COLO668 (cell line): Measurements from ENCODE around the gene SLC33A1.
A peak's percentile ranks its signal among the peaks of the same experiment; 100 is the strongest.

Experiments
- DNase-seq: peaks from one replicate; lab custom pipeline; 2025; ENCODE audit not compliant: unreplicated experiment; lab: John Stamatoyannopoulos, UW

Gene SLC33A1

DNA sequence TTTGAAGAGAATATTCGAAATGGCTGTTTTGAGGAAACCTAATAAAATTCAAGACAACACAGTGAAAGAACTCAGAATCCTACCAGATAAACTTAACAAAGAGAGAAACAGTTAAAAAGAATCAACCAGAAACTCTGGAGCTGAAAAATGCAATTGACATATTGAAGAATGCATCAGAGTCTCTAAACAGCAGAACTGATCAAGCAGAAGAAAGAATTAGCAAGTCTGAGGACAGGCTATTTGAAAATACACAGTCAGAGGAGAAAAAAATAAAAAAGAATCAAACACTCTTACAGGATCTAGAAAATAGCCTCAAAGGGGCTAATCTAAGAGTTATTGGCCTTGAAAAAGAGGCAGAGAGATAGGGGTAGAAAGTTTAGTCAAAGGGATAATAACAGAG, 61.7 kb downstream of the SLC33A1 start:
- DNase-seq, result no peak

DNA sequence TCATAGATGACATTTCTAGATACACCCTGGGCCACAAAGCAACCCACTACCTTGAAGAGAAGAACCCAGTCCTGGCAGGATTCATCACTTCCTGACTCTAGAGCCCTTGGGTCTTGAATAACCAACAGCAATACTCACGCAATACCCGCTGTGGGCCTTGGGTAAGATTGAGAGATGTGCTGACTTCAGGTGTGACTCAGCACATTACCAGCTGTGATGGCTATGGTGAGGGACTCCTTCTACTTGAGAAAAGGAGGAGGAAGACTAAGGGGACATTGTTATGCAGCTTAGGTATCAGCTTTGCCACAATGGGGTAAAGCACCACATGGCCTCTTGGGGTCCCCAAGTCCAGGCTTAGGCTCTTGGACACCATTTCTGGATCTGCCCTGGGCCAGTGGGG, 63.0 kb downstream of the SLC33A1 start:
- DNase-seq, result no peak

DNA sequence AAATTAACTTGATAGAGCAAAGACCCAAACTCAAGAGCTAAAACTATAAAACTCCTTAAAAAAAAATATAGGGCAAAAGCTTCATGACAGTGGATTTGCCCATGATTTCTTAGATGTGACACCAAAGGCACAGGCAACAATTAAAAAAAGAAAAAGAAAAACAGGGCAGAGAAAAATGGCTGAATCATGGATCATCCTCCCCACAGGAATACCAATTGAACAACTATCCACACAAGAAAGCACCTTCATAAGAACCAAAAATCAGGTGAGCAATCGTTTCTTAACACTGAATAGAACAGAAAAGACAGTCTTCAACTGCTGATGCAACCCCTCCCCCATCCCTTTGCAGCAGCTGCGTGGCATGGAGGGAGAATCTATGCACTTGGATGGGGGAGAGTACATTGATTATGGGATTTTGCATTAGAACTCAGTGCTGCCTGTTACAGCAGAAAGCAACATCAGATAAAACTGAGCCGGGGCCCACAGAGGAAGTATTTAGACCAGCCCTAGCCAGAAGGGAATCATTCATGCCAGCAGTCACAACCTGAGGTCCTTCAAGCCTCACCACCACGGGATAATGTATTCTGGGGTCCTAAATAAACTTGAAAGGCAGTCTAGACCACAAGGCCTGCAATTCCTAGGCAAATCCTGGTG, 63.8 kb downstream of the SLC33A1 start:
- no peak for DNase-seq

GRCh38 chr3:155785662-155786295, 68.4 kb downstream of the SLC33A1 start:
- peak; percentile 27 for DNase-seq

DNA sequence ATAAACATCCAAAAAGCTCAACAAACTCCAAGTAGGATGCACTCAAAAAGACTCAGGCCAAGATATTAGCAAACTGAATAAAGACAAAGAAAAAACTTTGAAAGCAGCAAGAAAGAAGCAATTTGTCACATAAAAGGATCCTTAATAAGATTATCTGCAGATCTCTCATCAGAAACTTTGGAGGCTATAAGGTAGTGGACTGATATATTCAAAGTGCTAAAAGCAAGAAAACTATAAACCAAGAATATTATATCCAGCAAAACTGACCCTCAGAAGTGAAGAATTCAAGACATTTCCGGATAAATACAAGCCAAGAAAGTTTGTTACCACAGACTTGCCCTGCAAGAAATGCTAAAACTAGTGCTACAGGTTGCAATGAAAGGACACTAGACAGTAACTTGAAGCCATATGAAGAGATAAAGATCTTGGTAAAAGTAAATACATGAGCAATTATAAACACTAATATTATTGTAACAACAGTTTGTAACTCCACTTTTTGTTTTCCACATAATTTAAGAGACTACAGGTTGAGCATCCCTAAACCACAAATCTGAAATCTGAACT, 71.8 kb downstream of the SLC33A1 start:
- no peak for DNase-seq

DNA sequence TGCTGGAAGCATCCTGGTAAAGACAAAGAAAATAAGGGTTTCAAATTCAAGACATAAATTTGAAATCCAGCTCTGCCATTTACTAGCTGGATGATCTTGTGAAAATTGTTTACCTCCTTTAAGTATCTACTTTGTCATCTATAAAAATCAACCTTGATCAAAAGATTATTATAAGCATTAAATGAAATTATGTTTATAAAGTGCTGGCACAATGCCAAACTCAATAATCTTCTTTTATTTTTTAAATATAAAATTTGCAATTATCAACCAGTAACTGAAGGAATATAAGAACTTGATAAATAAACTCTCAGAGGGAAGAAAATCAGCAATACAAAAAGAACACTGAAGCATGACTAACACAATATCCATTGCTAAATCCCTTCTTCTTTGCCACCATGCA, 73.9 kb downstream of the SLC33A1 start:
- no peak for DNase-seq

GRCh38 chr3:155778462-155778861, 75.8 kb downstream of the SLC33A1 start:
- DNase-seq, result no peak

GRCh38 chr3:155772801-155773200, 81.4 kb downstream of the SLC33A1 start:
- no peak for DNase-seq

- DNase-seq, result no peak
Observed at GRCh38 chr3:155771126-155771525, 83.1 kb downstream of the SLC33A1 start.
